ENCODE measurements around the gene GMDS. TPM values are rescaled to one million over a fixed set of nuclear protein-coding genes. Genes with fewer than 3 reads are reported as not detected.

GMDS gene
- total RNA-seq, 3 donors from 2014 or later (not counting 1 experiment from before 2014, with no cell fraction given): 23.6 to 31.0 (median 26.4) TPM

GRCh38 chr6:1581120-1581991 lies 664.0 kb downstream of the GMDS start:
- Histone ChIP-seq H3K27ac (ENCODE audit: low read length) (no peak overlapping the region), H3K4me1 (ENCODE audit: control insufficient read depth, insufficient read depth, low read length) (no peaks in the 10 kb centered on the region), H3K36me3 (ENCODE audit: control insufficient read depth, insufficient read depth, low read length) (no peaks in the 10 kb centered on the region), H3K4me3 (ENCODE audit: low read length) (no peak overlapping the region), H3K9me3 (ENCODE audit: control insufficient read depth, insufficient read depth, low read length) (no peaks in the 10 kb centered on the region), H3K27me3 (ENCODE audit: control insufficient read depth, insufficient read depth, low read length) (no peaks in the 10 kb centered on the region)
- ATAC-seq (no peak), DNase-seq (no peak)
- H3K36me3 Mint-ChIP-seq: no peaks in the 10 kb centered on the region
- peaks cover 0 to 5% of the 10 kb centered on the region in 2 donors for H3K27me3 Mint-ChIP-seq (ENCODE audit: low read depth in 2 of 2)
- TF ChIP-seq, protein P1, sequence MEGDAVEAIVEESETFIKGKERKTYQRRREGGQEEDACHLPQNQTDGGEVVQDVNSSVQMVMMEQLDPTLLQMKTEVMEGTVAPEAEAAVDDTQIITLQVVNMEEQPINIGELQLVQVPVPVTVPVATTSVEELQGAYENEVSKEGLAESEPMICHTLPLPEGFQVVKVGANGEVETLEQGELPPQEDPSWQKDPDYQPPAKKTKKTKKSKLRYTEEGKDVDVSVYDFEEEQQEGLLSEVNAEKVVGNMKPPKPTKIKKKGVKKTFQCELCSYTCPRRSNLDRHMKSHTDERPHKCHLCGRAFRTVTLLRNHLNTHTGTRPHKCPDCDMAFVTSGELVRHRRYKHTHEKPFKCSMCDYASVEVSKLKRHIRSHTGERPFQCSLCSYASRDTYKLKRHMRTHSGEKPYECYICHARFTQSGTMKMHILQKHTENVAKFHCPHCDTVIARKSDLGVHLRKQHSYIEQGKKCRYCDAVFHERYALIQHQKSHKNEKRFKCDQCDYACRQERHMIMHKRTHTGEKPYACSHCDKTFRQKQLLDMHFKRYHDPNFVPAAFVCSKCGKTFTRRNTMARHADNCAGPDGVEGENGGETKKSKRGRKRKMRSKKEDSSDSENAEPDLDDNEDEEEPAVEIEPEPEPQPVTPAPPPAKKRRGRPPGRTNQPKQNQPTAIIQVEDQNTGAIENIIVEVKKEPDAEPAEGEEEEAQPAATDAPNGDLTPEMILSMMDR (IDR thresholded peaks at IDR 0.05): no peak
- 92% methylated on average over 31 of the region's 31 CpGs for WGBS (ENCODE audit: insufficient coverage)
- intact Hi-C loops (cut with micrococcal nuclease): no loop called here
- no peak overlapping the region for H3K27ac Mint-ChIP-seq
- no peaks in the 10 kb centered on the region for H3K9me3 Mint-ChIP-seq
- H3K4me3 Mint-ChIP-seq: no peak overlapping the region
- no peaks in the 10 kb centered on the region for H3K4me1 Mint-ChIP-seq

GRCh38 chr6:1580585-1580984 lies 664.8 kb downstream of the GMDS start:
- no peak overlapping the region for H3K4me3 ChIP-seq (ENCODE audit: low read length)
- H3K27ac ChIP-seq (ENCODE audit: low read length): no peak overlapping the region
- Mint-ChIP-seq H3K9me3 (no peaks in the 10 kb centered on the region), H3K4me3 (no peak overlapping the region), H3K36me3 (no peaks in the 10 kb centered on the region), H3K4me1 (no peaks in the 10 kb centered on the region), H3K27me3 (ENCODE audit: low read depth in 2 of 2) (peaks cover 0 to 5% of the 10 kb centered on the region in 2 donors), H3K27ac (no peak overlapping the region)
- ATAC-seq (no peak), DNase-seq (no peak)
- 76% methylated on average over 9 of the region's 9 CpGs for WGBS (ENCODE audit: insufficient coverage)
- H3K4me1 ChIP-seq (ENCODE audit: control insufficient read depth, insufficient read depth, low read length): no peaks in the 10 kb centered on the region
- intact Hi-C loops (cut with micrococcal nuclease): no loop called here
- H3K9me3 ChIP-seq (ENCODE audit: control insufficient read depth, insufficient read depth, low read length): no peaks in the 10 kb centered on the region
- TF ChIP-seq, protein P1 (IDR thresholded peaks at IDR 0.05): no peak
- no peaks in the 10 kb centered on the region for H3K27me3 ChIP-seq (ENCODE audit: control insufficient read depth, insufficient read depth, low read length)
- no peaks in the 10 kb centered on the region for H3K36me3 ChIP-seq (ENCODE audit: control insufficient read depth, insufficient read depth, low read length)

DNA sequence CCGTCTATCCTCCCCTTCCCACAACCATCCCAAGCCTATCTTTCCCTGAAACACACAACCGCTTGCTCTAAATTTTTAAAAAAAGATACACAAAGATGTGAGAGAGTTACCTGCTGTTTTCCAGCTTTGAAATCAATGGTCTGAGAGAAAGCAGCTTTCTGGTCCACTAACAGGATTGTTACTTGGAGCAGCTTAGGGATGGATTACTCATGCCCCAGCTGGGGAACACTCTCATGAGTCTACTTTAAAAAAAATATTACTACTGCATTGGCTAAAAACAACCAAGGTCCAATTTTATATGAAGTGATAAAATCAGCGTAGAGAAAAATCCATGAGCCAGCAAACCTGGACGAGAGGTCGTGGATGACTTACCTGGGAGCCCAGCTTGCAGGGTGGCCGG lies 665.3 kb downstream of the GMDS start:
- Histone ChIP-seq H3K9me3 (ENCODE audit: control insufficient read depth, insufficient read depth, low read length) (no peaks in the 10 kb centered on the region), H3K27ac (ENCODE audit: low read length) (no peak overlapping the region), H3K4me1 (ENCODE audit: control insufficient read depth, insufficient read depth, low read length) (no peaks in the 10 kb centered on the region), H3K27me3 (ENCODE audit: control insufficient read depth, insufficient read depth, low read length) (no peaks in the 10 kb centered on the region), H3K36me3 (ENCODE audit: control insufficient read depth, insufficient read depth, low read length) (no peaks in the 10 kb centered on the region), H3K4me3 (ENCODE audit: low read length) (no peak overlapping the region)
- no peak overlapping the region for H3K4me3 Mint-ChIP-seq
- no peak overlapping the region for H3K27ac Mint-ChIP-seq
- intact Hi-C loops (cut with micrococcal nuclease): no loop called here
- peaks cover 0 to 5% of the 10 kb centered on the region in 2 donors for H3K27me3 Mint-ChIP-seq (ENCODE audit: low read depth in 2 of 2)
- H3K36me3 Mint-ChIP-seq: no peaks in the 10 kb centered on the region
- 85% methylated on average over 6 of the region's 6 CpGs for WGBS (ENCODE audit: insufficient coverage)
- TF ChIP-seq, protein P1 (IDR thresholded peaks at IDR 0.05): no peak
- ATAC-seq (no peak), DNase-seq (no peak)
- H3K9me3 Mint-ChIP-seq: no peaks in the 10 kb centered on the region
- no peaks in the 10 kb centered on the region for H3K4me1 Mint-ChIP-seq
